H1 (cell line): ENCODE measurements around the gene OR1D2. TPM values are rescaled to one million over a fixed set of nuclear protein-coding genes. Genes with fewer than 3 reads are reported as not detected.

Source experiments
- CTCF ChIA-PET: fragments of 300-600 bp; sonication (Branson Sonifier 250); formaldehyde crosslinking; loops from one replicate; lab custom pipeline; 2021; ENCODE audit not compliant: partially characterized antibody; lab: Charles Lee
- POLR2A ChIA-PET: fragments of 300-600 bp; sonication (Branson Sonifier 250); formaldehyde crosslinking; loops from one replicate; lab custom pipeline; 2021; ENCODE audit warnings: inconsistent platforms; ENCODE audit not compliant: partially characterized antibody; lab: Charles Lee
- DNase-seq, 2 experiments: peaks; one replicate each; pipeline versions ENCODE4 v3.0.0 to v3.0.0-alpha.2; 2010 to 2022; ENCODE audit warnings: low spot score in 2 of 2, low read depth in 1 of 2, mixed read lengths in 1 of 2
- FAIRE-seq: peaks from 2 replicates; lab custom pipeline; 2011; peaks lifted over from hg19 to GRCh38; lab: Jason Lieb, UNC
- H2AFZ ChIP-seq: 2 replicates; pipeline ENCODE4 v1.8.1; 2012; ENCODE audit warnings: low read length, inconsistent platforms
- H2AK5ac ChIP-seq: 2 replicates; pipeline ENCODE4 v1.6.1; 2013; ENCODE audit warnings: low read depth, low read length
- H2BK120ac ChIP-seq: replicated peaks from 2 replicates; pipeline ENCODE3; 2013; ENCODE audit warnings: low read depth, low read length, inconsistent platforms
- H2BK12ac ChIP-seq: 2 replicates; pipeline ENCODE4 v1.6.1; 2013; ENCODE audit warnings: low read depth, low read length
- H2BK15ac ChIP-seq: 2 replicates; pipeline ENCODE4 v1.6.1; 2013; ENCODE audit warnings: low read length
- H2BK20ac ChIP-seq: 2 replicates; pipeline ENCODE4 v1.6.1; 2013; ENCODE audit warnings: low read length
- H2BK5ac ChIP-seq: 2 replicates; pipeline ENCODE4 v1.6.1; 2013; ENCODE audit warnings: low read depth, low read length
- H3K14ac ChIP-seq: 2 replicates; pipeline ENCODE4 v1.6.1; 2013; ENCODE audit warnings: inconsistent platforms; ENCODE audit not compliant: insufficient read length
- H3K18ac ChIP-seq: 2 replicates; pipeline ENCODE4 v1.6.1; 2013; ENCODE audit warnings: low read length; ENCODE audit errors: extremely low read depth
- H3K23ac ChIP-seq: 2 replicates; pipeline ENCODE4 v1.6.1; 2013; ENCODE audit warnings: inconsistent platforms; ENCODE audit not compliant: insufficient read length
- H3K23me2 ChIP-seq: 2 replicates; pipeline ENCODE4 v1.6.1; 2013; ENCODE audit warnings: low read depth, low read length
- H3K27ac ChIP-seq: 2 replicates; pipeline ENCODE4 v1.6.1; 2011; ENCODE audit warnings: low read depth, low read length, inconsistent platforms
- H3K27me3 ChIP-seq, 4 experiments: replicated peaks in 1 of 4; 1 replicate in 1 of 4; 2 replicates in 3 of 4; pipeline versions ENCODE4 v1.6.1 to v1.8.1; 2011 to 2013; ENCODE audit warnings: low read length in 3 of 4, mild to moderate bottlenecking in 3 of 4, inconsistent platforms in 2 of 4, mixed read lengths in 2 of 4, moderate library complexity in 1 of 4; ENCODE audit not compliant: control insufficient read depth in 3 of 4, insufficient read depth in 3 of 4; ENCODE audit errors: extremely low read depth in 1 of 4
- H3K36me3 ChIP-seq, 4 experiments: 2 replicates each; pipeline versions ENCODE4 v1.6.1 to v1.8.1; 2011 to 2013; ENCODE audit warnings: mild to moderate bottlenecking in 4 of 4, low read length in 3 of 4, moderate library complexity in 2 of 4, control low read depth in 1 of 4, inconsistent platforms in 1 of 4; ENCODE audit not compliant: insufficient read depth in 4 of 4, control insufficient read depth in 2 of 4
- H3K4ac ChIP-seq: replicated peaks from 2 replicates; pipeline ENCODE3; 2013; ENCODE audit warnings: low read length, low read depth, mixed read lengths, inconsistent platforms; ENCODE audit not compliant: insufficient read length
- H3K4me1 ChIP-seq, 4 experiments: replicated peaks in 1 of 4; 1 replicate in 1 of 4; 2 replicates in 3 of 4; pipeline versions ENCODE4 v1.6.1 to v1.8.1; 2011 to 2013; ENCODE audit warnings: low read length in 3 of 4, inconsistent platforms in 2 of 4, mixed read lengths in 1 of 4; ENCODE audit not compliant: insufficient read depth in 4 of 4, control insufficient read depth in 3 of 4
- H3K4me2 ChIP-seq, 2 experiments: 2 replicates each; pipeline versions ENCODE4 v1.6.1 to v1.8.1; 2011 to 2013; ENCODE audit warnings: low read depth in 2 of 2, low read length in 2 of 2, control low read depth in 1 of 2, inconsistent platforms in 1 of 2, mild to moderate bottlenecking in 1 of 2; ENCODE audit not compliant: insufficient read depth in 1 of 2
- H3K4me3 ChIP-seq, 4 experiments: fragments of 200-600, 300-600 bp in 1 of 4; sonication (generic), shearing (Covaris generic), sonication (Bioruptor Twin) in 1 of 4; 2 replicates each; pipeline versions ENCODE4 v1.5.1 to v1.8.1; 2011 to 2016; ENCODE audit warnings: low read length in 4 of 4, low read depth in 3 of 4, control low read depth in 2 of 4, inconsistent platforms in 2 of 4, mild to moderate bottlenecking in 2 of 4, mixed read lengths in 1 of 4, moderate library complexity in 1 of 4; ENCODE audit not compliant: insufficient read depth in 2 of 4; ENCODE audit errors: extremely low read depth in 1 of 4
- H3K56ac ChIP-seq: replicated peaks from 2 replicates; pipeline ENCODE3; 2013; ENCODE audit warnings: low read depth, mild to moderate bottlenecking, mixed read lengths, low read length, inconsistent platforms; ENCODE audit not compliant: insufficient read length
- H3K79me1 ChIP-seq: 2 replicates; pipeline ENCODE4 v1.6.1; 2013; ENCODE audit warnings: low read depth, low read length, control low read depth
- H3K79me2 ChIP-seq, 2 experiments: 2 replicates each; pipeline versions ENCODE4 v1.6.1 to v1.8.1; 2012 to 2013; ENCODE audit warnings: low read length in 2 of 2, mild to moderate bottlenecking in 2 of 2, inconsistent platforms in 1 of 2; ENCODE audit not compliant: insufficient read depth in 2 of 2, control insufficient read depth in 1 of 2
- H3K9ac ChIP-seq, 4 experiments: replicated peaks in 1 of 4; 1 replicate in 1 of 4; 2 replicates in 3 of 4; pipeline versions ENCODE4 v1.6.1 to v1.8.1; 2011 to 2013; ENCODE audit warnings: low read depth in 3 of 4, low read length in 3 of 4, control low read depth in 2 of 4, mild to moderate bottlenecking in 2 of 4, moderate library complexity in 2 of 4, inconsistent platforms in 1 of 4; ENCODE audit errors: extremely low read depth in 1 of 4
- H3K9me3 ChIP-seq, 2 experiments: 2 replicates each; pipeline versions ENCODE4 v1.6.1 to v1.8.1; 2012 to 2013; ENCODE audit warnings: mild to moderate bottlenecking in 2 of 2, moderate library complexity in 2 of 2, control low read depth in 1 of 2, inconsistent platforms in 1 of 2, low read depth in 1 of 2, low read length in 1 of 2, mixed read lengths in 1 of 2; ENCODE audit not compliant: insufficient read depth in 2 of 2
- H4K20me1 ChIP-seq, 2 experiments: replicated peaks in 1 of 2; 2 replicates each; pipeline versions ENCODE3 to v1.8.1; 2011 to 2013; ENCODE audit warnings: inconsistent platforms in 2 of 2, low read length in 2 of 2, mild to moderate bottlenecking in 1 of 2; ENCODE audit not compliant: insufficient read depth in 2 of 2, control insufficient read depth in 1 of 2
- H4K5ac ChIP-seq: 2 replicates; pipeline ENCODE4 v1.6.1; 2013; ENCODE audit warnings: low read length, low read depth, mixed read lengths, inconsistent platforms; ENCODE audit not compliant: insufficient read length
- H4K8ac ChIP-seq: 2 replicates; pipeline ENCODE4 v1.8.0; 2013; ENCODE audit warnings: mild to moderate bottlenecking, moderate library complexity, low read length, inconsistent platforms; ENCODE audit not compliant: insufficient read depth; ENCODE audit errors: extremely low read depth
- H4K91ac ChIP-seq: replicated peaks from 2 replicates; pipeline ENCODE3; 2013; ENCODE audit warnings: low read length, mixed read lengths, inconsistent platforms; ENCODE audit not compliant: insufficient read length
- BCL11A ChIP-seq, 2 experiments: IDR thresholded peaks; one replicate each; pipeline ENCODE4 v1.6.1; 2011; ENCODE audit warnings: low read depth in 2 of 2, low read length in 2 of 2, mild to moderate bottlenecking in 2 of 2
- FOSL1 ChIP-seq: IDR thresholded peaks from 2 replicates; pipeline ENCODE4 v1.6.1; 2011; ENCODE audit warnings: mild to moderate bottlenecking, low read depth, low read length, moderate library complexity; ENCODE audit not compliant: insufficient read depth
- GTF2F1 ChIP-seq: IDR thresholded peaks from 2 replicates; pipeline ENCODE4 v1.6.1; 2012; ENCODE audit warnings: low read depth, low read length, improper control_type of control experiment, borderline replicate concordance
- KDM4A ChIP-seq: IDR thresholded peaks from one replicate; pipeline ENCODE4 v1.7.1; 2012; ENCODE audit warnings: low read depth, mild to moderate bottlenecking, moderate library complexity, low read length, inconsistent platforms; ENCODE audit not compliant: severe bottlenecking
- PHF8 ChIP-seq: fragments of 200-600 bp; sonication (generic); conservative IDR thresholded peaks from 2 replicates; pipeline ENCODE4 v1.7.1; 2012; ENCODE audit warnings: low read depth, mild to moderate bottlenecking, inconsistent platforms, low read length, moderate library complexity
- POLR2A ChIP-seq, 2 experiments: IDR thresholded peaks; 1 replicate in 1 of 2; 2 replicates in 1 of 2; pipeline ENCODE4 v1.6.1; 2011; ENCODE audit warnings: low read depth in 2 of 2, low read length in 2 of 2, mild to moderate bottlenecking in 2 of 2; ENCODE audit errors: control extremely low read depth in 1 of 2
- RAD21 ChIP-seq, 2 experiments: IDR thresholded peaks in 1 of 2; conservative IDR thresholded peaks in 1 of 2; 2 replicates each; pipeline ENCODE4 v1.6.1; 2011; ENCODE audit warnings: low read depth in 2 of 2, low read length in 2 of 2, improper control_type of control experiment in 1 of 2, inconsistent platforms in 1 of 2, mild to moderate bottlenecking in 1 of 2, moderate library complexity in 1 of 2
- RNF2 ChIP-seq: fragments of 200-900, 300-1000 bp; sonication (generic); IDR thresholded peaks from 2 replicates; pipeline ENCODE4 v1.7.1; 2016; ENCODE audit warnings: borderline replicate concordance, low read depth, mild to moderate bottlenecking, antibody characterized with exemption, low read length; ENCODE audit not compliant: poor library complexity, severe bottlenecking; ENCODE audit errors: missing control alignments
- RXRA ChIP-seq: IDR thresholded peaks from 2 replicates; pipeline ENCODE4 v1.6.1; 2011; ENCODE audit warnings: low read depth, mild to moderate bottlenecking, low read length, moderate library complexity; ENCODE audit not compliant: insufficient read depth
- SAP30 ChIP-seq: fragments of 300-600 bp; sonication (generic); IDR thresholded peaks from 2 replicates; pipeline ENCODE4 v1.7.1; 2012; ENCODE audit warnings: low read length, moderate library complexity, mild to moderate bottlenecking, inconsistent platforms; ENCODE audit not compliant: insufficient read depth, insufficient replicate concordance
- SP2 ChIP-seq: IDR thresholded peaks from 2 replicates; pipeline ENCODE4 v1.6.1; 2012; ENCODE audit warnings: mild to moderate bottlenecking, low read length, inconsistent platforms
- SRF ChIP-seq: IDR thresholded peaks from 2 replicates; pipeline ENCODE4 v1.6.1; 2011; ENCODE audit warnings: mild to moderate bottlenecking, low read depth, low read length, moderate library complexity
- WGBS, 2 experiments: shearing (Covaris generic) in 1 of 2; methylation state at CpG; one replicate each; pipeline versions ENCODE4 v1.1.6 to v1.1.7; 2013 to 2015; ENCODE audit warnings: low lambda C conversion rate in 2 of 2, mixed read lengths in 2 of 2, inconsistent platforms in 1 of 2, low coverage in 1 of 2, missing lambda C conversion rate in 1 of 2; ENCODE audit not compliant: insufficient replicate concordance in 2 of 2, insufficient coverage in 1 of 2, insufficient read length in 1 of 2; ENCODE audit errors: extremely low coverage in 1 of 2, missing lambda C conversion rate in 1 of 2; 5-methylcytosine and 5-hydroxymethylcytosine counted together
- polyA plus RNA-seq, 7 experiments: library from polyadenylated mRNA; depleted of rRNA in 3 of 7; stranded (reverse) in 5 of 7; unstranded in 2 of 7; fragments of >200 nt in 5 of 7; fragments of 200-250 nt in 2 of 7; gene quantifications; 1 replicate in 5 of 7; 2 replicates in 1 of 7; 4 replicates in 1 of 7; pipeline versions ENCODE4 v1.2.1 to v1.2.3, GENCODE V29; 2011 to 2013; ENCODE audit warnings: missing spikeins in 2 of 7, mixed read lengths in 2 of 7
- total RNA-seq: library from RNA; stranded (reverse); fragmentation: NEBNext Ultra II Directional; extraction: Animal tissue kit (Norgen Biotek cat#: 25700); gene quantifications from 2 replicates; pipeline ENCODE4 v1.2.1, GENCODE V29; 2021
- TF ChIP-seq, protein P1 (sequence below): IDR thresholded peaks from 2 replicates; pipeline ENCODE4 v1.6.1; 2012; ENCODE audit warnings: inconsistent platforms

The OR1D2 gene
- total and polyA plus RNA-seq, 2 of the 8 experiments (the other 6 are each of a cell fraction or from before 2014, with no cell fraction given): not detected

DNA sequence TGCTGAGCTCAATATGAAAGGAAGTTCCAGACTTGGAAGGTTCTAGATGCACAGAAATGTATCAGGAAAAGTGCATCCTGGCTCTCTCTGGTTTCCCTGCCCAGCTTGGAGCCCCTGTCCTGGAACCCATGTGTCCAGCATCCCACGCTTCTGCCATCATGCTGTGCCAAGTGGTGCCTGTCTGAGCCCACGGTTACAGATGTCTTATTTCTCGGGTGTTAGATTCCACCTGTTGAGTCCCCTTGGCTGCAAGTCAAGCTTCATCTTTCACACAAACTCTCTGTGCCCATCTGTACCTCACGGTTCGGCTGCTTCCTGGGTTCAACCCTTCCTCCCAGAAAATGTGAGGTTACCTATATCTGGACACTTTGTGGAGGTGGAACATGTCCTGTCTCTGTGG is 63.3 kb downstream of the OR1D2 start:
- Histone ChIP-seq H3K4me1 (no peaks in the 10 kb centered on the region), H2AFZ (no peak overlapping the region), H3K14ac (no peak overlapping the region), H3K79me2 (no peaks in the 10 kb centered on the region), H2BK5ac (no peak overlapping the region), H3K27me3 (no peaks in the 10 kb centered on the region), H3K36me3 (no peaks in the 10 kb centered on the region), H3K79me1 (no peaks in the 10 kb centered on the region), H2AK5ac (no peak overlapping the region), H3K18ac (no peak overlapping the region), H3K4ac (no peak overlapping the region), H4K20me1 (peaks cover 0 to 2% of the 10 kb centered on the region in 2 experiments), H3K23ac (no peak overlapping the region), H2BK120ac (no peak overlapping the region), H3K4me3 (no peak overlapping the region), H3K9me3 (peaks cover 13 to 17% of the 10 kb centered on the region in 2 experiments), H4K91ac (no peak overlapping the region), H4K8ac (no peak overlapping the region), H3K4me2 (no peak overlapping the region), H3K56ac (no peak overlapping the region), H2BK12ac (no peak overlapping the region), H3K23me2 (no peaks in the 10 kb centered on the region), H3K27ac (no peak overlapping the region), H2BK15ac (no peak overlapping the region), H3K9ac (no peak overlapping the region), H2BK20ac (no peak overlapping the region), H4K5ac (no peak overlapping the region)
- ChIA-PET CTCF (interaction anchor here (0.6 to 1.7 kb wide), 5 partner anchors 8 to 493 kb away, joined by 3 to 5 read pairs (median 3); no protein-coding TSS in a partner anchor), POLR2A (interaction anchor here (0.6 to 1.6 kb wide), 3 partner anchors 10 to 607 kb away, joined by 3 read pairs; no protein-coding TSS in a partner anchor)
- FAIRE-seq: no peak
- DNase-seq: no peak
- WGBS, 2 experiments: 96% methylated on average over 5 of the region's 5 CpGs; no CpG with 5 or more reads in 1 of the 2 experiments
- no peak for TF ChIP-seq RAD21 (IDR thresholded peaks at IDR 0.05 in 1 of 2, conservative IDR thresholded peaks at IDR 0.05 in 1 of 2; ENCODE audit: low read depth in 2 of 2, low read length in 2 of 2)
- TF ChIP-seq, protein P1, sequence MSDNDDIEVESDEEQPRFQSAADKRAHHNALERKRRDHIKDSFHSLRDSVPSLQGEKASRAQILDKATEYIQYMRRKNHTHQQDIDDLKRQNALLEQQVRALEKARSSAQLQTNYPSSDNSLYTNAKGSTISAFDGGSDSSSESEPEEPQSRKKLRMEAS: no peak
- TF ChIP-seq SAP30: no peak
- TF ChIP-seq GTF2F1: no peak
- no peak for TF ChIP-seq PHF8
- no peak for TF ChIP-seq FOSL1
- TF ChIP-seq SP2: no peak
- no peak for TF ChIP-seq POLR2A (IDR thresholded peaks at IDR 0.05; ENCODE audit: control extremely low read depth in 1 of 2, low read depth in 2 of 2, low read length in 2 of 2)
- no peak for TF ChIP-seq RNF2
- no peak for TF ChIP-seq BCL11A (IDR thresholded peaks at IDR 0.05; ENCODE audit: low read depth in 2 of 2, low read length in 2 of 2)
- no peak for TF ChIP-seq SRF
- no peak for TF ChIP-seq KDM4A
- no peak for TF ChIP-seq RXRA
